Measurements from ENCODE around the gene ARHGAP23. TPM values are rescaled to one million over a fixed set of nuclear protein-coding genes. Genes with fewer than 3 reads are reported as not detected.

Gene ARHGAP23
- total RNA-seq, 3 donors from 2014 or later (not counting 1 experiment from before 2014, with no cell fraction given) = 0.19 to 1.8 (median 1.7) TPM

DNA sequence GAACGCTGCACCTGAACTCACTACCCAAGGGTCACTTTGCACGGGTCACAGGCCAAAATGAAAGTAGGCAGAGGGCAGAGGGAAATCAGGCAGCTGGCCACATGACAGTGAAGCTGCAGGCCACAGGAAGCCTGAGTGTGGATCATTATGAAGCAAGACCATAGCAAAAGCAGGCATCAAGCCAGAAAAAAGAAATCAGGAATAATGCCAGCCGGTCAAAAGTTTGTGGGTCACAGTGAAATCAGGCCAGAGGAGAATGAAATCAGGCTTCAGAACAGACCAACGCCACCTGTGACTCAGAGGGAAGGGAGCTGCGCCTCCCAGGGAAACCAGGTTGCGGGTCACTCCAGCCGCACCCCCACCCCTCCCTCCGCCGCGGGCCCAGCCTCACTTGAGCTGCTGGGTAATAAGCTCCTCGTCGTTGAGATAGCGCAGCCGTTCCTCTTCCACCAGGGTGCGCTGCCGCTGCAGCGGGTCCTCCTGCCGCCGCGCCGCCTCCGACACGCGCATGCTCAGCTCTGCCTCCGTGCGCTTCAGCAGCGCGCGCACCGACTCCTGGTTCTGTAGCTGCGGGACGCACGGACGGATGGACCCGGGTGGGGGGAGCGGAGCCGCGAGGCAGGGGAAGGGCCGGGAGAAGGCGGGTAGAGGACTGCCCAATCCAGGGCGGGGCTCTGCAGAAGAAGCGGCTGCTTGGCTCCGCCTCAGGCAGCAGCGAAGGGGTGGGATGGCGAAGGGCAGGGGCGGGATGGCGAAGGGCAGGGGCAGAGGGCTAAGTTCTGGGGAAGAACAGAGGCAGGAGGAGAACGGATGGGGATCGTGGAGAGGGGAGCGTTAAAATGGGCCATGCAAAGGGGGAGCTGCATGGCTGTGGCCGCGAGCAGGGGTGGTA is 129.8 kb downstream of the ARHGAP23 start:
- peak; percentile 85 to 95 for DNase-seq
- intact Hi-C loops (cut with micrococcal nuclease) = loop anchor here (1.0 to 5.0 kb wide), 4 partner anchors 26 to 194 kb away; partner anchors contain the start of gene PSMB3
- Histone ChIP-seq H3K4me3 (ENCODE audit: low read length) (peak overlapping the region; percentile 55), H3K27me3 (ENCODE audit: control insufficient read depth, insufficient read depth, low read length) (peaks cover 24% of the 10 kb centered on the region), H3K27ac (ENCODE audit: low read length) (no peak overlapping the region), H3K4me1 (ENCODE audit: control insufficient read depth, insufficient read depth, low read length) (peaks cover 44% of the 10 kb centered on the region), H3K36me3 (ENCODE audit: control insufficient read depth, insufficient read depth, low read length) (no peaks in the 10 kb centered on the region), H3K9me3 (ENCODE audit: control insufficient read depth, insufficient read depth, low read length) (no peaks in the 10 kb centered on the region)
- Mint-ChIP-seq H3K27me3 (ENCODE audit: low read depth in 2 of 2) (peaks cover 26 to 39% of the 10 kb centered on the region in 2 donors), H3K27ac (peak overlapping the region; percentile 78 to 79), H3K4me3 (peak overlapping the region; percentile 98), H3K4me1 (peaks cover 17 to 28% of the 10 kb centered on the region in 2 donors), H3K9me3 (no peaks in the 10 kb centered on the region), H3K36me3 (no peaks in the 10 kb centered on the region)
- peak; percentile 84 for TF ChIP-seq CTCF (IDR thresholded peaks at IDR 0.05)
- WGBS (ENCODE audit: insufficient coverage) = 6% methylated on average over 52 of the region's 52 CpGs
- ATAC-seq = peak; percentile 81 to 85 (median 84)

- H3K4me3 ChIP-seq (ENCODE audit: low read length) = peak overlapping the region; percentile 55
- Mint-ChIP-seq H3K4me1 (peaks cover 17 to 34% of the 10 kb centered on the region in 2 donors), H3K27ac (peak overlapping the region; percentile 78 to 79), H3K9me3 (no peaks in the 10 kb centered on the region), H3K36me3 (no peaks in the 10 kb centered on the region), H3K27me3 (ENCODE audit: low read depth in 2 of 2) (peaks cover 26 to 44% of the 10 kb centered on the region in 2 donors), H3K4me3 (peak overlapping the region; percentile 98)
- peaks cover 50% of the 10 kb centered on the region for H3K4me1 ChIP-seq (ENCODE audit: control insufficient read depth, insufficient read depth, low read length)
- H3K27me3 ChIP-seq (ENCODE audit: control insufficient read depth, insufficient read depth, low read length) = peaks cover 30% of the 10 kb centered on the region
- H3K9me3 ChIP-seq (ENCODE audit: control insufficient read depth, insufficient read depth, low read length) = no peaks in the 10 kb centered on the region
- no peak for DNase-seq
- peak in 2 of 3 donors; percentile 4 to 15 for ATAC-seq
- no peak overlapping the region for H3K27ac ChIP-seq (ENCODE audit: low read length)
- WGBS (ENCODE audit: insufficient coverage) = 2% methylated on average over 10 of the region's 10 CpGs
- TF ChIP-seq CTCF (IDR thresholded peaks at IDR 0.05) = no peak
- no peaks in the 10 kb centered on the region for H3K36me3 ChIP-seq (ENCODE audit: control insufficient read depth, insufficient read depth, low read length)
- intact Hi-C loops (cut with micrococcal nuclease) = loop anchor here (1.0 to 5.0 kb wide), 4 partner anchors 26 to 194 kb away; partner anchors contain the start of gene PSMB3
Measured at GRCh38 chr17:38558728-38559050, 130.4 kb downstream of the ARHGAP23 start.

- peaks cover 28 to 48% of the 10 kb centered on the region in 2 donors for H3K27me3 Mint-ChIP-seq (ENCODE audit: low read depth in 2 of 2)
- WGBS (ENCODE audit: insufficient coverage) = 1% methylated on average over 44 of the region's 44 CpGs
- Histone ChIP-seq H3K27ac (ENCODE audit: low read length) (peak overlapping the region; percentile 17), H3K4me1 (ENCODE audit: control insufficient read depth, insufficient read depth, low read length) (peaks cover 55% of the 10 kb centered on the region), H3K36me3 (ENCODE audit: control insufficient read depth, insufficient read depth, low read length) (no peaks in the 10 kb centered on the region), H3K4me3 (ENCODE audit: low read length) (peak overlapping the region; percentile 55), H3K27me3 (ENCODE audit: control insufficient read depth, insufficient read depth, low read length) (peaks cover 36% of the 10 kb centered on the region), H3K9me3 (ENCODE audit: control insufficient read depth, insufficient read depth, low read length) (no peaks in the 10 kb centered on the region)
- TF ChIP-seq CTCF (IDR thresholded peaks at IDR 0.05) = no peak
- H3K27ac Mint-ChIP-seq = peak overlapping the region; percentile 78 to 79
- ATAC-seq (peak; percentile 76 to 83 (median 77)), DNase-seq (peak; percentile 80 to 92)
- peak overlapping the region; percentile 98 for H3K4me3 Mint-ChIP-seq
- H3K4me1 Mint-ChIP-seq = peaks cover 17 to 38% of the 10 kb centered on the region in 2 donors
- H3K36me3 Mint-ChIP-seq = no peaks in the 10 kb centered on the region
- intact Hi-C loops (cut with micrococcal nuclease) = loop anchor here (5.0 kb wide), 1 partner anchor 193 kb away; the partner anchor contains the start of gene PSMB3
- no peaks in the 10 kb centered on the region for H3K9me3 Mint-ChIP-seq
Measured at GRCh38 chr17:38559051-38559879, 131.0 kb downstream of the ARHGAP23 start.
